ENCODE measurements around the gene MTUS2. TPM values are rescaled to one million over a fixed set of nuclear protein-coding genes. Genes with fewer than 3 reads are reported as not detected.
A peak's percentile ranks its signal among the peaks of the same experiment; 100 is the strongest.

Gene MTUS2
- total RNA-seq, 1 donor from 2014 or later, result 0.53 TPM

DNA sequence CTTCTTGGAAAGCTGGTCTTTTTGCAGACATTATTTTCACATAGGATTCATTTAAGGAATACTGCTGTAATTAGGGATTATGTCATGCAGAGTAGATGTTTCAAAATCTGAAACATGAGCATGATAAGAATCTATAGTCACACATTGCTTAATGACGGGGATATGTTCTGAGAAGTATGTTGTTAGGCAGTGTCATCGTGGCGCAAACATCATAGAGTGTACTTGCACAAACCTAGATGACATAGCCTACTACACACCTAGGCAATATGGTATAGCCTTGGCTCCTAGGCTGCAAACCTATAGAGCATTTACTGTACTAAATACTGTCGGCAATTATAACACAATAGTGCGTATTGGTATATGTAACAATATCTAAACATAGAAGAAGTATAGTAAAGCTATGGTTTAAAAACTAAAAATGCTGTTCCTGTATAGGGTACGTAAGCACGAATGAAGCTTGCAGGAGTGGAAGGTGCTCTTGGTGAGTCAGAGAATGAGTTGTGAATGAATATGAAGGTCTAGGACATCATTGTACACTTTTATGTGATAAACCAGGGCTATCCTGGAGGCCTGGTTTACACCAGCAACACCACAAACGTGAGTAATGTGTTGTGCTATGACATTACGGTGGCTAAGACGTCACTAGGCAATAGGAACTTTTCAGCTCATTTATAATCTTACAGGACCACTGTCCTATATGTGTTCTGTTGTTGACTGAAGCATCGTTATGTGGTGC lies 283.1 kb downstream of the MTUS2 start:
- DNase-seq (ENCODE audit: low spot score), result no peak
- ATAC-seq, result no peak

- no peak for DNase-seq (ENCODE audit: low spot score)
- no peak for ATAC-seq
These were observed 284.3 kb downstream of the MTUS2 start for GRCh38 chr13:29104461-29104860.

DNA sequence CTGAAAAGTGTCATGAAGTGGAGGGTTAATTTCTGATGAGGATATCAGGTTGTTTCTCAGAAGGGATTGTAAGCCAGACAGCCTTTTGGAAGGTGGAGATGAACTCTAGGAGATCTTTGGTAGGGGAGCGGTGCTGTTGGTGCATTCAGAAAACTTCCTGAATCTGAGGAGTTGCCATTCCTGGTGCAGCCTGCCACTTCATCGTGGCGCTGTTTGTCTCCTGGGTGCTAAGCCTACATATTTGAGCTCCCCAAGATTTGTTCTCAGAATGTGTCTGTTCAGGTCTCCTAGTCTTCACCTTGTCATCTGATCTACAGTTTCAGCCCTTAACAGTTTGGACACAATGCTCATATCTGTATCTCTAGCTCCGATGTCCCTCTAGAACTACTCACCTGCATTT lies 285.6 kb downstream of the MTUS2 start:
- DNase-seq (ENCODE audit: low spot score) (no peak), ATAC-seq (no peak)

GRCh38 chr13:29106651-29107050 lies 286.5 kb downstream of the MTUS2 start:
- ATAC-seq (no peak), DNase-seq (ENCODE audit: low spot score) (no peak)

- ATAC-seq, result no peak
These were observed 288.1 kb downstream of the MTUS2 start for GRCh38 chr13:29108068-29108786.

DNA sequence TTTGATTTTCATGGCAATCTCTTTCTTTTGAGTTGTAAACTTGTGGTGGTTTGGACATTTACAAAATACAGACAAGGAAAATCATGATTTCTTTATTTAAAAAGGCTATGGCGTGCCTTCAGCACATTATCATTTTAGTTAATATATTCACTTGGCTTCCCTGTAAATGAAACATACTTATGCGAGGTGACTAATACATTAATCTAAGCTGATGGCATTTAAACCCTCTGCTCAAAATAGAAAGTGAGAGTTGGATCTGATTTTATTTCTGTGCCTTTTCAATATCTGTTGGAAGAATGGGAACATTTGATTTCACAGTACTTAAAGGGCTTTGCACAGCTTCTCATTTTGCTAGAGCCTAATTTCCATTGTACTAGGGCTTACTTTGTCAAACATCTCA lies 289.8 kb downstream of the MTUS2 start:
- DNase-seq (ENCODE audit: low spot score), result no peak
- ATAC-seq, result no peak

More at GRCh38 chr13:29108068-29108786, 288.1 kb downstream of the MTUS2 start:
- DNase-seq (ENCODE audit: low spot score), result no peak

GRCh38 chr13:29111446-29111845 lies 291.3 kb downstream of the MTUS2 start:
- DNase-seq (ENCODE audit: low spot score), result no peak
- ATAC-seq, result no peak

- ATAC-seq (no peak), DNase-seq (ENCODE audit: low spot score) (no peak)
These were observed 295.7 kb downstream of the MTUS2 start for GRCh38 chr13:29115842-29116241.

- DNase-seq (ENCODE audit: low spot score) (no peak), ATAC-seq (no peak)
These were observed 297.5 kb downstream of the MTUS2 start for GRCh38 chr13:29117663-29118062.

GRCh38 chr13:29118471-29118870 lies 298.3 kb downstream of the MTUS2 start:
- DNase-seq (ENCODE audit: low spot score), result no peak
- ATAC-seq, result no peak

DNA sequence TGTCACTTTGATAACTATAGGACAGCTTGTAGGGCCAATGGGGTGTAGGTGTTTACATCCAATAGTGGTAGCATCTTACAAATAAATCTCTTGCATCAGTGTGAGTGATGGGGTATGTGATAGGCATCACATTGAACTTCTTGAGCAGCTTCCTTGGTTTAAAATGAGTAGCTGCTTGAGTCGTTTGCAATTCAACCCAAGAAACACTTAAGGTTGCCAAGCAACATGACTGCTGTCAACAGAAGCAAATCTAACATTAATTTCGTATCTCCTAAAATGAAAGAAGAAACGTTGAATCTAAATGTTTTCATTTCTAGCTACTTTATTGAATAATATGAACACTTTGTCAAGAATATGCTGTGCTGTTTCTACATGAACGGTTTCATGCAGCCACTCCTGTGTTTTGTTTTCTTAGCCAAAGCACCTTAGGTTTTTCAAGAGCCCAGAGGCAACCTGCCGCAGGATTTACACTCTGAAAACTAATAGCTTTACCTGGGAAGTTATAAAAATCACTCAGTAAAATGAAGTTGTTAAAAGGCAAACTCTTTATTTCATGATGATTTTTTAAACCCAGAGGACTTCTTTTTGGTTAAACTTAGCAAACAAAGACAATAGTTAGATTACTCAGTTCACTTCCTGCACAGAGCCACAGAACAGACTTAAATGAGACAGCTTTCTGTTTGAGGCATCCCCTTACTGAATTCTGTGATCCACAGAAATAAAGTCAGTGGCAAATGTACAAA lies 305.2 kb downstream of the MTUS2 start:
- ATAC-seq, result no peak
- DNase-seq (ENCODE audit: low spot score), result no peak

- DNase-seq (ENCODE audit: low spot score) (no peak), ATAC-seq (no peak)
These were observed 305.8 kb downstream of the MTUS2 start for GRCh38 chr13:29125934-29126424.

- no peak for ATAC-seq
- no peak for DNase-seq (ENCODE audit: low spot score)
These were observed 309.5 kb downstream of the MTUS2 start for GRCh38 chr13:29129616-29130015.

DNA sequence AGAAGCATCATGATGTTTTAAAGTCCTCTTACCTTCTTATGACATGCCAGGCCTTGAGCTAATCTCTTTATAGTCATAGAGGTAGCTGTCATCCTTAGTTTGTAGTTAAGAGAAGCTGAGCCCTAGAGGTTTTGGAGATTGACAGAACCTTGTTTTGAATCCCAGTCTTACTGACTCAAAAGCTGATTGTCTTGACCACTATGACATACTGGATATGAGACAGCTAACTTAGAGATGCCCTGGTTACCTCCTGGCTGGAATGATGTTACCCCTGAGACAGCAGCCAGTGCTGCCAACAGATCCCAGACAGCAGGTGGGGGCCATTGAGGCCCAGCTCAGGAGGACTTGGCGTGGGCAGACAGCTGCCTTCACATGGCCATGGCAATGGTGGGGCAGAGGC lies 311.0 kb downstream of the MTUS2 start:
- no peak for ATAC-seq

DNA sequence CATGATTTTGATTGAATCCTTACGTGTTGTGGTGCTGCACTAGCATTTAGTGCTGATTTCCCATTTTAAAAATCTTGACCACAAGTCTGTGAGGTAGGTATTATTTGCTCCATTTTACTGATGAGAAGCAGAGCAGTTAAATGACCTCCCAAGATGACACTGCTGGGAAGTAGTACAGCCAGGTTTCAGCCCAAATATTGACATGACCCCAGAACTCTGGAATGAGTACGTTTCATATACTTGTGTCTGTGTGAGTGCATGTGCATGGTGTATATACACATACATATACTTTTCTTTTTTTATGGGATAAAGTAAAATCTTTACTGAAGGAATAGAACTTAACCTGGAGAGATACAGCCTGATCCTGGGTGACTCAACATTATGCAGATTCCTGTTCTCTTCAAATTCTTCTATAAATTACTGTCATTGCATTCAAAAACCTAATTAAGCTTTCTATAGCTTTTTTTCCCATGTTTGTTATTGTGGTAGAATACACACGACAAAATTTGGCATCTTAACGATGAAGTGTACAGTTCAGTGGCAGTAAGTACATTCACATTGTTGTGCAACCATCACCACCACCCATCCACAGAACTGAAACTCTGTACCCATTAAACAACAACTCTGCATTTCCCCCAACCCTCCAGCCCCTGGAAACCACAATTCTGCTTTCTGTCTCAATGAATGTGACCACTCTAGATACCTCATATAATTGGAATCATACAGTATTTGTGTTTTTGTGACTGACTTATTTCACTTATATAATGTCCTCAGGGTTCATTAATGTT lies 311.9 kb downstream of the MTUS2 start:
- ATAC-seq, result peak; percentile 66

More for the DNA sequence above, 311.0 kb downstream of the MTUS2 start:
- DNase-seq (ENCODE audit: low spot score), result no peak

DNA sequence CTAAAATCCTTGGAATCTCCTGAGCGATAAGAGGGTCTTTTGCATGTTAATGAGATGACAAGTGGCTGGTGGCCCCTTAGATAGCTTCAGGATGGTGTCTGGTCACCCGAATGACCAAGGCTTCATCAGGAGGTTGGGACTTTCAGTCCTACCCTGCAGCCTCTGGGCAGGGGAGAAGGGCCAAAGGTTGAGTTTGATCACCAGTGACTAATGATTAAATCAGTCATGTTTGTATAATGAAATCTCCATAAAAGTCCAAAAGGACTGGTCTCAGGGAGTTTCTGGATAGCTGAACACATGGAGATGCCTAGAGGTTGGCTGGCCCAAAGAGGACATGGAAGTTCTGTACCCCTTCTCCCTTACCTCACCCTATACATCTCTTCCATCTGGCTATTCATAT lies 316.2 kb downstream of the MTUS2 start:
- DNase-seq (ENCODE audit: low spot score) (peak; percentile 80), ATAC-seq (peak; percentile 88)

More for the DNA sequence above, 311.9 kb downstream of the MTUS2 start:
- DNase-seq (ENCODE audit: low spot score), result no peak

- DNase-seq (ENCODE audit: low spot score) (no peak), ATAC-seq (no peak)
These were observed 316.9 kb downstream of the MTUS2 start for GRCh38 chr13:29137016-29137415.

DNA sequence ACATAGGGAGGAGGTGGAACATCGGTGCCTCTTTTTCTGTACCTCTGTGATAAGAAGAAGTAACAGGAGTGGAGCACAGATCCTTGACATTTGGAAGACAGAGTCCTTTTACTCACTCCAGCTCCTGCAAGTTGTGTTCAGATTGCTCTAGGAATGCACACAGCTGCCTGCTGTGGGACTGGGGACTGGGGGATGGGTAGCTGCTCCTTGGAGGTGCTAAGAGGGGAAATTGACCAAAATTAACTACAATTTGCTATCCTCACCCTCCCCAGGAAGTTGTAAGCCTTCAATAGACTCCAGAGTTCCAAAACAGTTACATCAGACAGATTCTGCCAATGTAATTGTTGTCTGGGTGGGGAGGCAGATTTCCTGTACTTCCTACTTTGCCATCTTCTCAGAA lies 317.9 kb downstream of the MTUS2 start:
- DNase-seq (ENCODE audit: low spot score) (no peak), ATAC-seq (no peak)

- ATAC-seq (peak; percentile 48), DNase-seq (ENCODE audit: low spot score) (no peak)
These were observed 320.1 kb downstream of the MTUS2 start for GRCh38 chr13:29140277-29140676.

DNA sequence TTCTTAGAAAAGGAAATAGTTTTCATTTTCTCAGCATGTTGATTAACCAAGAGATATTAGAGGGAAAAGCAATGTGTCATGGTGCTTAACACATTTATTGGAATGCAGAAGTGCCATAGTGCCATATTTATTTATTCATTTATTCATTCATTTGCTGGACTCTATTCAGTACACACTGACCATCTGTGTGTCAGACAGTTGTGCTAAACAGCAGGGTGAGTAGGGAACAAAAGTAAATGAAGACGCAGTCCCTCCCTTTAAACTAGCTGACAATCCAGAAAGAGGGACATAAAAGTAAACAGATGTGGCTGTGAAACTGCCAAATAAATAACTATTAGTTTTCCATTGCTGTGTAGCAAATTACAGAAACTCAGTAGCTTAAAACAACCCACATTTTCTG lies 323.7 kb downstream of the MTUS2 start:
- no peak for DNase-seq (ENCODE audit: low spot score)

GRCh38 chr13:29154390-29154789 lies 334.3 kb downstream of the MTUS2 start:
- ATAC-seq (peak; percentile 54), DNase-seq (ENCODE audit: low spot score) (no peak)

More for the DNA sequence above, 323.7 kb downstream of the MTUS2 start:
- ATAC-seq, result peak; percentile 45
